Smooth muscle cell (in vitro differentiated cells): ENCODE results near the gene CEP126. TPM values are rescaled to one million over a fixed set of nuclear protein-coding genes. Genes with fewer than 3 reads are reported as not detected.
"Not testable (repeated sequence)": the region's sequence is repeated elsewhere in the genome, so short reads cannot be mapped to it uniquely, and the experiment has no call there.

Experiments used
- DNase-seq: peaks from one replicate; lab custom pipeline; 2025; ENCODE audit not compliant: unreplicated experiment; lab: John Stamatoyannopoulos, UW
- H2AFZ ChIP-seq: fragments of 200-600 bp; sonication (generic); 2 replicates; pipeline ENCODE4 v1.6.0; 2016; ENCODE audit warnings: antibody characterized with exemption, low read depth, mild to moderate bottlenecking
- H3F3A ChIP-seq: fragments of 200-600 bp; sonication (generic); 2 replicates; pipeline ENCODE4 v1.6.0; 2017; ENCODE audit warnings: antibody characterized with exemption, low read depth
- H3K27ac ChIP-seq: fragments of 200-600 bp; sonication (generic); 2 replicates; pipeline ENCODE4 v1.5.1; 2016; ENCODE audit warnings: low read depth, mild to moderate bottlenecking
- H3K27me3 ChIP-seq: fragments of 200-600 bp; sonication (generic); 2 replicates; pipeline ENCODE4 v1.6.1; 2016; ENCODE audit warnings: low read depth, mild to moderate bottlenecking
- H3K36me3 ChIP-seq: fragments of 200-600 bp; sonication (generic); 2 replicates; pipeline ENCODE4 v1.5.1; 2016; ENCODE audit warnings: low read depth
- H3K4me1 ChIP-seq: fragments of 200-600 bp; sonication (generic); 2 replicates; pipeline ENCODE4 v1.5.1; 2016; ENCODE audit warnings: low read depth
- H3K4me2 ChIP-seq: fragments of 200-600 bp; sonication (generic); 2 replicates; pipeline ENCODE4 v1.6.0; 2016; ENCODE audit warnings: mild to moderate bottlenecking
- H3K4me3 ChIP-seq: fragments of 200-600 bp; sonication (generic); 2 replicates; pipeline ENCODE4 v1.5.1; 2016; ENCODE audit warnings: mild to moderate bottlenecking
- H3K79me2 ChIP-seq: fragments of 200-600 bp; sonication (generic); 2 replicates; pipeline ENCODE4 v1.6.0; 2016; ENCODE audit warnings: low read depth, mild to moderate bottlenecking
- H3K9ac ChIP-seq: fragments of 200-600 bp; sonication (generic); 2 replicates; pipeline ENCODE4 v1.6.0; 2016; ENCODE audit warnings: low read depth
- H3K9me3 ChIP-seq: fragments of 200-600 bp; sonication (generic); replicated peaks from 2 replicates; pipeline ENCODE4 v1.5.1; 2016; ENCODE audit warnings: low read depth
- H4K20me1 ChIP-seq: fragments of 200-600 bp; sonication (generic); 2 replicates; pipeline ENCODE4 v1.6.0; 2016; ENCODE audit warnings: low read depth
- CTCF ChIP-seq: fragments of 200-600 bp; sonication (generic); IDR thresholded peaks from 2 replicates; pipeline ENCODE4 v1.5.1; 2017; ENCODE audit warnings: borderline replicate concordance, mild to moderate bottlenecking, antibody characterized with exemption; ENCODE audit not compliant: insufficient read depth, poor library complexity, severe bottlenecking
- WGBS: methylation state at CpG from one replicate; pipeline ENCODE4 v1.1.7; 2016; ENCODE audit warnings: low lambda C conversion rate; 5-methylcytosine and 5-hydroxymethylcytosine counted together
- polyA plus RNA-seq: library from polyadenylated mRNA; unstranded; fragments of >200 nt; fragmentation: Nextera tagmentation; extraction: Ambion mirVana; gene quantifications from 2 replicates; pipeline ENCODE4 v1.2.1, GENCODE V29; 2016
- total RNA-seq: library from RNA; depleted of rRNA; stranded (reverse); fragments of >200 nt; gene quantifications from 2 replicates; pipeline ENCODE4 v1.2.3, GENCODE V29; 2014

The CEP126 gene
- total and polyA plus RNA-seq, 2 experiments from 2014 or later: 1.6 to 2.3 TPM

- no peaks in the 10 kb centered on the region for H4K20me1 ChIP-seq
- TF ChIP-seq CTCF: no peak
- no peaks in the 10 kb centered on the region for H3K79me2 ChIP-seq
- no peak overlapping the region for H3K9ac ChIP-seq
- H3K4me2 ChIP-seq: no peak overlapping the region
- H3K27me3 ChIP-seq: no peaks in the 10 kb centered on the region
- no peak for DNase-seq
- no peaks in the 10 kb centered on the region for H3K4me1 ChIP-seq
- H3F3A ChIP-seq: no peaks in the 10 kb centered on the region
- H3K36me3 ChIP-seq: no peaks in the 10 kb centered on the region
- no peaks in the 10 kb centered on the region for H3K9me3 ChIP-seq
- H3K4me3 ChIP-seq: no peak overlapping the region
- H2AFZ ChIP-seq: no peak overlapping the region
- H3K27ac ChIP-seq: no peak overlapping the region
- WGBS: 91% methylated on average over 5 of the region's 5 CpGs
These were observed 40.9 kb downstream of the CEP126 start for GRCh38 chr11:101955701-101956100.

- Histone ChIP-seq H3K4me1 (no peaks in the 10 kb centered on the region), H3K27ac (no peak overlapping the region), H3K9ac (no peak overlapping the region), H3K4me2 (no peak overlapping the region), H3K27me3 (no peaks in the 10 kb centered on the region), H3K9me3 (no peaks in the 10 kb centered on the region), H2AFZ (no peak overlapping the region), H4K20me1 (no peaks in the 10 kb centered on the region), H3K79me2 (no peaks in the 10 kb centered on the region), H3K4me3 (no peak overlapping the region), H3K36me3 (no peaks in the 10 kb centered on the region), H3F3A (no peaks in the 10 kb centered on the region)
- DNase-seq: no peak
- TF ChIP-seq CTCF: no peak
- 43% methylated on average over 1 of the region's 1 CpG for WGBS
These were observed 45.4 kb downstream of the CEP126 start for GRCh38 chr11:101960231-101960630.

GRCh38 chr11:101964200-101964599 lies 49.4 kb downstream of the CEP126 start:
- H3K4me3 ChIP-seq: not testable (repeated sequence)
- 99% methylated on average over 10 of the region's 10 CpGs for WGBS

GRCh38 chr11:101974255-101974654 lies 59.4 kb downstream of the CEP126 start:
- Histone ChIP-seq H3K4me1 (no peaks in the 10 kb centered on the region), H3K9ac (no peak overlapping the region), H3K27me3 (no peaks in the 10 kb centered on the region), H3K27ac (no peak overlapping the region), H3K79me2 (no peaks in the 10 kb centered on the region), H4K20me1 (no peaks in the 10 kb centered on the region), H2AFZ (no peak overlapping the region), H3K9me3 (no peaks in the 10 kb centered on the region), H3K4me3 (no peak overlapping the region), H3K36me3 (no peaks in the 10 kb centered on the region), H3K4me2 (no peak overlapping the region), H3F3A (no peaks in the 10 kb centered on the region)
- WGBS: 69% methylated on average over 2 of the region's 2 CpGs
- no peak for DNase-seq
- TF ChIP-seq CTCF: no peak

More at GRCh38 chr11:101964200-101964599, 49.4 kb downstream of the CEP126 start:
- not testable (repeated sequence) for H3F3A ChIP-seq, H3K79me2 ChIP-seq, DNase-seq, H3K27me3 ChIP-seq, H3K9me3 ChIP-seq, H2AFZ ChIP-seq, H3K4me1 ChIP-seq, H4K20me1 ChIP-seq, H3K4me2 ChIP-seq, H3K27ac ChIP-seq, H3K9ac ChIP-seq, H3K36me3 ChIP-seq
